Testis (tissue), 3 donors: ENCODE data around the gene GALNT18. TPM values are rescaled to one million over a fixed set of nuclear protein-coding genes. Genes with fewer than 3 reads are reported as not detected.

Experiments used
- DNase-seq: peaks from one replicate; pipeline ENCODE4 v3.0.0-alpha.2; 2019
- H3K27ac ChIP-seq, 2 donors: fragments of 200-600 bp; sonication (generic); one replicate each; pipeline ENCODE4 v1.5.1; 2019
- H3K27me3 ChIP-seq: fragments of 200-600 bp; sonication (generic); one replicate; pipeline ENCODE4 v1.5.1; 2019
- H3K36me3 ChIP-seq: fragments of 200-600 bp; sonication (generic); one replicate; pipeline ENCODE4 v1.5.1; 2017; ENCODE audit warnings: low read depth; ENCODE audit errors: missing control alignments
- H3K4me1 ChIP-seq: fragments of 200-600 bp; sonication (generic); one replicate; pipeline ENCODE4 v1.5.1; 2019
- H3K4me3 ChIP-seq, 2 donors: fragments of 200-600 bp; sonication (generic); one replicate each; pipeline ENCODE4 v1.5.1; 2017 to 2019
- H3K9me3 ChIP-seq: fragments of 200-600 bp; sonication (generic); one replicate; pipeline ENCODE4 v1.5.1; 2017
- POLR2A ChIP-seq: fragments of 450-650 bp; IDR thresholded peaks from one replicate; pipeline ENCODE4 v1.6.1; 2017; ENCODE audit warnings: antibody characterized with exemption, mild to moderate bottlenecking, moderate library complexity
- WGBS, 2 donors: methylation state at CpG; one replicate each; pipeline ENCODE4 v1.1.5; 2018; 5-methylcytosine and 5-hydroxymethylcytosine counted together
- intact Hi-C: fragments of 100-400 bp; cut with DNase I; formaldehyde crosslinking; loops from one replicate; pipeline ENCODE4 v1.15.1; 2023; ENCODE audit warnings: low total_unique reads
- polyA plus RNA-seq: library from polyadenylated mRNA; stranded (reverse); fragments of 350-450 nt; fragmentation: Illumina TruSeq; extraction: RNeasy Lipid Tissue Mini Kit (QIAGEN cat#74804); gene quantifications from one replicate; pipeline ENCODE4 v1.2.3, GENCODE V29; 2014; ENCODE audit warnings: low read depth, low replicate concordance; ENCODE audit not compliant: insufficient read depth
- total RNA-seq, 2 donors: library from RNA; depleted of rRNA; stranded (reverse); fragments of >200 nt; gene quantifications; one replicate each; pipeline ENCODE4 v1.2.3, GENCODE V29; 2016
- TF ChIP-seq, protein P1 (sequence below), 3 experiments: fragments of 450-650 bp in 2 of 3; fragments of 200-600 bp in 1 of 3; sonication (generic) in 1 of 3; IDR thresholded peaks; one replicate each; pipeline ENCODE4 v1.5.1; 2016 to 2019; ENCODE audit warnings: antibody characterized with exemption in 3 of 3, mild to moderate bottlenecking in 2 of 3, moderate library complexity in 1 of 3

Gene GALNT18
- total and polyA plus RNA-seq, 3 donors from 2014 or later: 39.2 to 106 (median 73.9) TPM

DNA sequence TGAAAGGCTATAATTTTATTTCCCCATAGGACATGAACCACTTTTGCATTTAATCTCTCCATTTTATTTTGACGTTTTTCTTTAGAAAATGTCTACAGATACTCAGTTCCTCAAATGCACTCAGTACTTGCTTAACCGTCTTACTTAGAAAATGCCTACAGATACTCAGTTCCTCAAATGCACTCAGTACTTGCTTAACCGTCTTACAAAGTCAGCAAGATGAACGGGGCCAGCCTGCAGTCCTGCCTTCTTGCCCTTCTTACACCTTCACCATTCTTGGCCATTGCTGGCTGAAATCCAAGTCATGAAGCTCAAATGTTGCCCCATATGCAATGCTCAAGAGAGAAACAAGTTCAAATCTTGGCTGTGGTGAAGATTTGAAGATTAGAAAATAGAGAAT is 302.8 kb downstream of the GALNT18 start:
- Histone ChIP-seq H3K9me3 (no peaks in the 10 kb centered on the region), H3K4me1 (peaks cover 14% of the 10 kb centered on the region), H3K36me3 (no peaks in the 10 kb centered on the region), H3K27ac (no peak overlapping the region), H3K27me3 (no peaks in the 10 kb centered on the region), H3K4me3 (no peak overlapping the region)
- WGBS, 2 donors: 91 to 93% methylated on average over 4 of the region's 4 CpGs
- DNase-seq: no peak
- intact Hi-C loops: no loop called here
- no peak for TF ChIP-seq POLR2A
- TF ChIP-seq, protein P1, sequence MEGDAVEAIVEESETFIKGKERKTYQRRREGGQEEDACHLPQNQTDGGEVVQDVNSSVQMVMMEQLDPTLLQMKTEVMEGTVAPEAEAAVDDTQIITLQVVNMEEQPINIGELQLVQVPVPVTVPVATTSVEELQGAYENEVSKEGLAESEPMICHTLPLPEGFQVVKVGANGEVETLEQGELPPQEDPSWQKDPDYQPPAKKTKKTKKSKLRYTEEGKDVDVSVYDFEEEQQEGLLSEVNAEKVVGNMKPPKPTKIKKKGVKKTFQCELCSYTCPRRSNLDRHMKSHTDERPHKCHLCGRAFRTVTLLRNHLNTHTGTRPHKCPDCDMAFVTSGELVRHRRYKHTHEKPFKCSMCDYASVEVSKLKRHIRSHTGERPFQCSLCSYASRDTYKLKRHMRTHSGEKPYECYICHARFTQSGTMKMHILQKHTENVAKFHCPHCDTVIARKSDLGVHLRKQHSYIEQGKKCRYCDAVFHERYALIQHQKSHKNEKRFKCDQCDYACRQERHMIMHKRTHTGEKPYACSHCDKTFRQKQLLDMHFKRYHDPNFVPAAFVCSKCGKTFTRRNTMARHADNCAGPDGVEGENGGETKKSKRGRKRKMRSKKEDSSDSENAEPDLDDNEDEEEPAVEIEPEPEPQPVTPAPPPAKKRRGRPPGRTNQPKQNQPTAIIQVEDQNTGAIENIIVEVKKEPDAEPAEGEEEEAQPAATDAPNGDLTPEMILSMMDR (IDR thresholded peaks at IDR 0.05): no peak

DNA sequence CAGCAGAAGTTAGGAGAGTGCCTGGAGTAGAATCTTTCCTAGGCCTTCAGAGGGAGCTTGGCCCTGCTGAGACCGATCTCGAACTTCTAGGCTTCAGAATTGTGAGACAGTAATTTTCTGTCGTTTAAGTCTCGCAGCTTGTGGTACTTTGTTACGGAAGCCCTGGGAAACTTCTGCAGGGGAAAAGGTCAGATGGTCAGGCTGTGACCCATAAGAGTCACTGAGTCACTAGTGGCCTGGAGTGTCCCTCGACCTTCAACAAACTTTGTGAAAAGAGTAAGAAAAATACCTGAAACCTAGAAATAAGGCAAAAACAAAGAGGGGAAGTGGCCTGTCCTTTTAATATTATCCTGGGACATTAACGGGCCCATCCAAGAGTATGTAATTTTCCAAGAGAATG is 303.3 kb downstream of the GALNT18 start:
- intact Hi-C loops: no loop called here
- H3K36me3 ChIP-seq: no peaks in the 10 kb centered on the region
- H3K27ac ChIP-seq: no peak overlapping the region
- H3K9me3 ChIP-seq: no peaks in the 10 kb centered on the region
- H3K4me3 ChIP-seq: no peak overlapping the region
- TF ChIP-seq, protein P1 (IDR thresholded peaks at IDR 0.05): no peak
- peaks cover 19% of the 10 kb centered on the region for H3K4me1 ChIP-seq
- no peak for DNase-seq
- WGBS, 2 donors: 89 to 94% methylated on average over 7 of the region's 7 CpGs
- no peaks in the 10 kb centered on the region for H3K27me3 ChIP-seq

DNA sequence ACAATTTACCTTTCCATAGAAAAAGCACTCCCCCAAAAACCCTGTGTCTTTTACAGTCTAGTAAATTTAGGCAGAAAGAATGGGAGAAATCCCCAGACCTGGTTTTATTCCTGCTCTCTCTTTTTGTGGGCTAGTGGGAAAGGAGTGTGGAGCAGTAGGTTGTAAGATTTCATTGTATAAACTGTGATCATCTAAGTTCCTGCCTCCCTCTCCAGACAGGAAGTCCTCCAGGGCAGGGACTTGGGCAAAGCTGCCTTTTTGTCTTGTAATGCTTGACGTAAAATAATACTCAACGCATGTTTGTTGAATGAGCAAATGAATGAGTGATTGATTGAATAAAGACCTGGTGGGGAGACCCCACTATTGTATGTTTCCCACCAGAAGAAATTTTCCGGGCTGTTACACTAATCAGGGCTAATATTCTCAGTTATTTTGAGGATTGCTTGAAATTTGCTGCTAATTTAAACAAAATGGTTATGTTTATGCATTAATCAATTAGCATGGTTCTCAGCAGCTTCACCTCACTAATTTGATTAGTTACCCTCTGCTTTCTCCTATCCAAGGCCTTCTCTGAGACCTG is 305.1 kb downstream of the GALNT18 start:
- intact Hi-C loops: no loop called here
- no peak overlapping the region for H3K4me3 ChIP-seq
- DNase-seq: no peak
- no peaks in the 10 kb centered on the region for H3K9me3 ChIP-seq
- no peak overlapping the region for H3K27ac ChIP-seq
- no peaks in the 10 kb centered on the region for H3K36me3 ChIP-seq
- 96 to 98% methylated on average over 3 of the region's 3 CpGs for WGBS, 2 donors
- peaks cover 24% of the 10 kb centered on the region for H3K4me1 ChIP-seq
- TF ChIP-seq, protein P1 (IDR thresholded peaks at IDR 0.05): no peak
- TF ChIP-seq POLR2A: no peak
- H3K27me3 ChIP-seq: no peaks in the 10 kb centered on the region

DNA sequence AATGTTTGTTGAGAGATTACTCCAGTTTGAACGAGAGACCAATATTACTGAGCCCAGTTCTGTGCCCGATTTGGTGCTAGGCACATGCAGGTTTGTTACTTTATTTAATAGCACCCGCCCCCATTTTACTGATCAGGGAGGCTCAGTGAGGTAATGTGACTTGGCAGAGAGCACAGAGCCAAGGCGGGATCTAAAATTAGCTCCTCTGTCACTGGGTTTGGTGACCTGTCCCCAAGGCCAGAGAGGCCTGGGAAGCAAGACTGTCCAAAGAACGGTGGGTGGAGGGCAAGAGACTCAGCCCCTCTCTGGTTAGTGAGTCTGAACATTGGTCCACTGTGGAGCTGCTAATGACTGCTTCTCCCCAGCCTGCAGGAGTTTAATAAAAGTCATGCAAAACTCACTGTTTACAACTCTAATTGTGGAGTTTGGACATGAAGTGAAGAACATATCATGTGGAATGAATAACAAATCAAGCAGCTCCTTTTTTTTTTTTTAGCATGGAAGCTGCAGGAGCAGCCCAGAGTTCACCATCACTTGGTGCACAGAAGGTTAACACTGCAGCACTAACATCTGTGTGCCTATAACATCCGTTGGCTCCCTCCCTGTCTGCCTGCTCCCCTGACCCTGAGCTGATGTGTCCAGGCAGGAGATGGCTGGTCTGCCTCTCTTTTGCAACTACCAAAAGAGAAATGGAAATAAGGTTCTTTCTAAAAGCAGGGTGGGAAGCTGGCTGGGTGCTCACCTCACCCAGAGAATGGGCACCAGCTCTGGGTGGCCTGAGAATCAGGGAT is 307.7 kb downstream of the GALNT18 start:
- Histone ChIP-seq H3K4me3 (no peak overlapping the region), H3K36me3 (no peaks in the 10 kb centered on the region), H3K4me1 (peaks cover 17% of the 10 kb centered on the region), H3K27ac (peak overlapping the region in 1 of 2 donors; percentile 63), H3K27me3 (no peaks in the 10 kb centered on the region), H3K9me3 (no peaks in the 10 kb centered on the region)
- WGBS, 2 donors: 46 to 55% methylated on average over 6 of the region's 6 CpGs
- TF ChIP-seq POLR2A: no peak
- TF ChIP-seq, protein P1 (IDR thresholded peaks at IDR 0.05): no peak
- intact Hi-C loops: no loop called here
- DNase-seq: peak; percentile 84
